OCI-LY3 (cell line): Measurements from ENCODE around the gene CAMTA1.

Source experiments
- CTCF ChIP-seq: fragments of 200-600, 300-600 bp; sonication (generic); IDR thresholded peaks from 2 replicates; pipeline ENCODE4 v1.5.1; 2014; ENCODE audit warnings: antibody characterized with exemption, low read length, low read depth
- EZH2phosphoT487 ChIP-seq: fragments of 200-600 bp; shearing (Covaris generic); IDR thresholded peaks from 2 replicates; pipeline ENCODE4 v1.6.1; 2018; ENCODE audit warnings: antibody characterized with exemption, mixed run types, low read depth

DNA sequence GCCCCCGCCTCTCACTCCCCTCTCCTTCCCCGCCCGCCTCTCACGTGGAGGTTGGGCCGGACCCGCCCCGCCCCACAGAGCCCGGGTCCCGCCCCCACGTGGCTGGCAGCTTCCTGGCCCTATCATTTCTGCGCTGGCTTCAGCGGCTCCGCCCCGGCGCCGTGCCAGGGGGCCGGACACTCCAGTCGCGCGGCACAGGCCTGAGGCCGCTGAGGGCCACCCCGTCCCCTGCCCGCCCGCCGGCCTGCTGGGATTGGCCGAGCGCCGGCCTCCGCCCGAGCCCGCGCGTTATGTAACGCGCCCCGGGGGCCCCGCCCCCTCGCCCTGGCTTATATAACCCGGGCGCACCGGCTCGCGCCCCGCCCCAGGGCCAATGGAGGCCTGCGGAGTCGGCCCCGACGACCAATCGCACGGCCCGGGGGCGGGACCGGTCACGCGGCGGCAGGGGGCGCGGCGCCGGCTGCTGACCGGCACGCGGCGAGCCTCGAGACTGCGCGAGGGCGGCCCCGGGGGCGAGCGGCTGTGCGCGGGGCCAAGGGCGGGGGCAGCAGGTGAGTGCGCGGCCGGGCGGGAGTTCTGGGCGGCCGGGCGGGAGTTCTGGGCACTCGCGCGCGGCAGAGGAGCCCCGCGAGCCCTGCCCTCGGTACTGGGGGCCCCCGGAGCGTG, 998.7 kb downstream of the CAMTA1 start, which contains the start of gene PER3:
- TF ChIP-seq CTCF (no peak), EZH2phosphoT487 (no peak)
